ENCODE results near the gene RHOBTB3. TPM values are rescaled to one million over a fixed set of nuclear protein-coding genes. Genes with fewer than 3 reads are reported as not detected.
"Not testable (repeated sequence)": the region's sequence is repeated elsewhere in the genome, so short reads cannot be mapped to it uniquely, and the experiment has no call there.

RHOBTB3 gene
- total and polyA plus RNA-seq, 9 donors, result 52.8 to 221 (median 180) TPM

- no peak for TF ChIP-seq CTCF (IDR thresholded peaks at IDR 0.05)
- no peak for TF ChIP-seq EP300 (IDR thresholded peaks at IDR 0.05)
- TF ChIP-seq POLR2A (IDR thresholded peaks at IDR 0.05), result no peak
- H3K36me3 ChIP-seq, result no peaks in the 10 kb centered on the region
- H3K9me3 ChIP-seq, result no peaks in the 10 kb centered on the region
- H3K4me1 ChIP-seq (ENCODE audit: insufficient read depth), result peaks cover 11% of the 10 kb centered on the region
- H3K4me3 ChIP-seq, result no peak overlapping the region
- no peaks in the 10 kb centered on the region for H3K27me3 ChIP-seq
- intact Hi-C loops (cut with DNase I), result no loop called here
- no peak overlapping the region for H3K27ac ChIP-seq
- no peak for DNase-seq
- 94 to 96% (median 95%) methylated on average over 7 of the region's 7 CpGs for WGBS, 3 donors
These were observed 22.3 kb upstream of the RHOBTB3 start for GRCh38 chr5:95708876-95709275.

- H3K27me3 ChIP-seq, result no peaks in the 10 kb centered on the region
- no peaks in the 10 kb centered on the region for H3K36me3 ChIP-seq
- peaks cover 11% of the 10 kb centered on the region for H3K4me1 ChIP-seq (ENCODE audit: insufficient read depth)
- DNase-seq, result peak in 4 of 5 donors; percentile 65 to 68 (median 66)
- H3K4me3 ChIP-seq, result no peak overlapping the region
- no peaks in the 10 kb centered on the region for H3K9me3 ChIP-seq
- intact Hi-C loops (cut with DNase I), result loop anchor here in 1 of 4 donors (5.0 kb wide), 1 partner anchor 38 kb away; no protein-coding TSS in a partner anchor
- WGBS, 3 donors, result 49% methylated on average over 15 of the region's 15 CpGs
- peak overlapping the region in 1 of 2 donors; percentile 11 for H3K27ac ChIP-seq
- TF ChIP-seq EP300 (IDR thresholded peaks at IDR 0.05), result no peak
- TF ChIP-seq CTCF (IDR thresholded peaks at IDR 0.05), result no peak
- no peak for TF ChIP-seq POLR2A (IDR thresholded peaks at IDR 0.05)
These were observed 21.0 kb upstream of the RHOBTB3 start for GRCh38 chr5:95709967-95710650.

- Histone ChIP-seq H3K27ac (peak overlapping the region in 1 of 2 donors; percentile 11), H3K4me1 (ENCODE audit: insufficient read depth) (peaks cover 11% of the 10 kb centered on the region)
- intact Hi-C loops (cut with DNase I), result loop anchor here in 1 of 4 donors (5.0 kb wide), 1 partner anchor 39 kb away; no protein-coding TSS in a partner anchor
- H3K27me3 ChIP-seq, H3K4me3 ChIP-seq, H3K36me3 ChIP-seq, H3K9me3 ChIP-seq: not testable (repeated sequence)
- peak in 3 of 5 donors; percentile 40 to 60 (median 55) for DNase-seq
- 17 to 23% (median 17%) methylated on average over 23 of the region's 23 CpGs for WGBS, 3 donors
These were observed 20.3 kb upstream of the RHOBTB3 start for GRCh38 chr5:95710651-95711500.

GRCh38 chr5:95711501-95712346 is 19.4 kb upstream of the RHOBTB3 start:
- 91 to 94% (median 94%) methylated on average over 27 of the region's 27 CpGs for WGBS, 3 donors
- intact Hi-C loops (cut with DNase I), result loop anchor here in 1 of 4 donors (5.0 kb wide), 1 partner anchor 39 kb away; no protein-coding TSS in a partner anchor
- H3K4me3 ChIP-seq, result no peak overlapping the region
- no peak overlapping the region for H3K27ac ChIP-seq
- H3K36me3 ChIP-seq, result no peaks in the 10 kb centered on the region
- TF ChIP-seq EP300 (IDR thresholded peaks at IDR 0.05), result no peak
- no peak for TF ChIP-seq CTCF (IDR thresholded peaks at IDR 0.05)
- TF ChIP-seq POLR2A (IDR thresholded peaks at IDR 0.05), result no peak
- no peaks in the 10 kb centered on the region for H3K27me3 ChIP-seq
- DNase-seq, result peak in 1 of 5 donors; percentile 40
- H3K9me3 ChIP-seq, result no peaks in the 10 kb centered on the region
- peaks cover 11% of the 10 kb centered on the region for H3K4me1 ChIP-seq (ENCODE audit: insufficient read depth)
